Amygdala (tissue), 56 donors: ENCODE measurements around the gene ODR4.
"Not testable (repeated sequence)": the region's sequence is repeated elsewhere in the genome, so short reads cannot be mapped to it uniquely, and the experiment has no call there.

Source experiments
- DNase-seq, 56 donors: peaks; one replicate each; lab custom pipeline; 2025; lab: John Stamatoyannopoulos, UW

ODR4 gene

GRCh38 chr1:186375152-186375928 is at the start of gene ODR4, which contains the start of gene TPR:
Gene ODR4, plus strand, starts transcription at chr1:186375838. Its CDS starts 3,948 bp downstream, at chr1:186379786.
Gene TPR, minus strand, starts transcription at chr1:186375253. Its CDS starts 225 bp downstream, at chr1:186375028.
- peak; percentile 69 to 100 (median 99) for DNase-seq

GRCh38 chr1:186326009-186326408 is 49.6 kb upstream of the ODR4 start:
- DNase-seq = no peak

- DNase-seq = no peak
Observed at GRCh38 chr1:186327331-186327730, 48.3 kb upstream of the ODR4 start.

- no peak for DNase-seq
Observed at GRCh38 chr1:186330758-186331157, 44.9 kb upstream of the ODR4 start.

GRCh38 chr1:186337554-186337953 is 38.1 kb upstream of the ODR4 start:
- no peak for DNase-seq

GRCh38 chr1:186340772-186341171 is 34.9 kb upstream of the ODR4 start:
- DNase-seq = no peak

GRCh38 chr1:186347837-186348691 is 27.6 kb upstream of the ODR4 start:
- DNase-seq = not testable (repeated sequence)

GRCh38 chr1:186374303-186375151 is 1.1 kb upstream of the ODR4 start:
- peak in 8 of 56 donors; percentile 13 to 68 (median 42) for DNase-seq

GRCh38 chr1:186375929-186376319 is 286 bp downstream of the ODR4 start:
- peak in 1 of 56 donors; percentile 32 for DNase-seq

- DNase-seq = no peak
Observed at GRCh38 chr1:186386725-186387383, 11.2 kb downstream of the ODR4 start.

GRCh38 chr1:186390925-186391324 is 15.3 kb downstream of the ODR4 start:
- no peak for DNase-seq

GRCh38 chr1:186391841-186392240 is 16.2 kb downstream of the ODR4 start:
- no peak for DNase-seq

- DNase-seq = not testable (repeated sequence)
Observed at GRCh38 chr1:186392711-186393110, 17.1 kb downstream of the ODR4 start.

GRCh38 chr1:186401446-186401845 is 25.8 kb downstream of the ODR4 start:
- not testable (repeated sequence) for DNase-seq

GRCh38 chr1:186403632-186404031 is 28.0 kb downstream of the ODR4 start:
- no peak for DNase-seq

- no peak for DNase-seq
Observed at GRCh38 chr1:186404454-186405051, 28.9 kb downstream of the ODR4 start.

GRCh38 chr1:186409091-186409490 is 33.5 kb downstream of the ODR4 start:
- DNase-seq = no peak

- no peak for DNase-seq
Observed at GRCh38 chr1:186413319-186413718, 37.7 kb downstream of the ODR4 start.

GRCh38 chr1:186418503-186418902 is 42.9 kb downstream of the ODR4 start:
- no peak for DNase-seq

GRCh38 chr1:186420311-186420710 is 44.7 kb downstream of the ODR4 start:
- DNase-seq = no peak
